SK-N-SH treated with all-trans-retinoic acid at 6 μM for 48 hours (cell line): ENCODE results near the gene FUOM.

Experiments used
- CSDC2 ChIP-seq: fragments of 250-450 bp; sonication (Bioruptor Pico); IDR thresholded peaks from 2 replicates; pipeline ENCODE4 v1.5.0; 2020; ENCODE audit warnings: mild to moderate bottlenecking, moderate library complexity
- ESRRG ChIP-seq: fragments of 250-450 bp; sonication (Bioruptor Pico); IDR thresholded peaks from 2 replicates; pipeline ENCODE4 v1.6.1; 2021; ENCODE audit warnings: mild to moderate bottlenecking
- ISL1 ChIP-seq: fragments of 250-450 bp; sonication (Bioruptor Pico); IDR thresholded peaks from 2 replicates; pipeline ENCODE4 v2.1.2; 2022; ENCODE audit warnings: mild to moderate bottlenecking, moderate library complexity
- OSR1 ChIP-seq: fragments of 250-450 bp; sonication (Bioruptor Pico); IDR thresholded peaks from 2 replicates; pipeline ENCODE4 v1.8.0; 2022; ENCODE audit warnings: moderate library complexity, mild to moderate bottlenecking, inconsistent platforms
- PPARA ChIP-seq: fragments of 250-450 bp; sonication (Bioruptor Pico); IDR thresholded peaks from 2 replicates; pipeline ENCODE4 v1.5.0; 2020; ENCODE audit warnings: mild to moderate bottlenecking, borderline replicate concordance
- RARB ChIP-seq: fragments of 250-450 bp; sonication (Bioruptor Pico); IDR thresholded peaks from 2 replicates; pipeline ENCODE4 v1.8.0; 2021; ENCODE audit warnings: mild to moderate bottlenecking, moderate library complexity
- TCF4 ChIP-seq: fragments of 250-450 bp; sonication (Bioruptor Pico); IDR thresholded peaks from 2 replicates; pipeline ENCODE4 v1.8.0; 2021; ENCODE audit warnings: mild to moderate bottlenecking, moderate library complexity, borderline replicate concordance
- ZFP3 ChIP-seq: fragments of 250-450 bp; sonication (Bioruptor Pico); IDR thresholded peaks from 2 replicates; pipeline ENCODE4 v1.5.0; 2020; ENCODE audit warnings: mild to moderate bottlenecking, moderate library complexity
- ZNF565 ChIP-seq: fragments of 450-650 bp; formaldehyde crosslinking; conservative IDR thresholded peaks from 2 replicates; pipeline ENCODE4 v1.5.0; 2020; ENCODE audit warnings: low read depth, mild to moderate bottlenecking, moderate library complexity
- ZNF70 ChIP-seq: fragments of 450-650 bp; formaldehyde crosslinking; IDR thresholded peaks from 2 replicates; pipeline ENCODE4 v1.5.0; 2020; ENCODE audit warnings: mild to moderate bottlenecking, moderate library complexity
- ZNF8 ChIP-seq: fragments of 450-650 bp; formaldehyde crosslinking; IDR thresholded peaks from 2 replicates; pipeline ENCODE4 v1.5.0; 2020; ENCODE audit warnings: mild to moderate bottlenecking, moderate library complexity
- TF ChIP-seq, protein P1 (sequence below): fragments of 250-450 bp; sonication (Bioruptor Pico); IDR thresholded peaks from 2 replicates; pipeline ENCODE4 v1.8.0; 2020; ENCODE audit warnings: mild to moderate bottlenecking, moderate library complexity, borderline replicate concordance
- TF ChIP-seq, protein P2 (sequence below): fragments of 250-450 bp; sonication (Bioruptor Pico); IDR thresholded peaks from 2 replicates; pipeline ENCODE4 v1.5.0; 2020; ENCODE audit warnings: mild to moderate bottlenecking, moderate library complexity
- TF ChIP-seq, protein P3 (sequence below): fragments of 250-450 bp; sonication (Bioruptor Pico); IDR thresholded peaks from 2 replicates; pipeline ENCODE4 v1.5.1; 2020; ENCODE audit warnings: low read depth, mild to moderate bottlenecking, moderate library complexity

DNA sequence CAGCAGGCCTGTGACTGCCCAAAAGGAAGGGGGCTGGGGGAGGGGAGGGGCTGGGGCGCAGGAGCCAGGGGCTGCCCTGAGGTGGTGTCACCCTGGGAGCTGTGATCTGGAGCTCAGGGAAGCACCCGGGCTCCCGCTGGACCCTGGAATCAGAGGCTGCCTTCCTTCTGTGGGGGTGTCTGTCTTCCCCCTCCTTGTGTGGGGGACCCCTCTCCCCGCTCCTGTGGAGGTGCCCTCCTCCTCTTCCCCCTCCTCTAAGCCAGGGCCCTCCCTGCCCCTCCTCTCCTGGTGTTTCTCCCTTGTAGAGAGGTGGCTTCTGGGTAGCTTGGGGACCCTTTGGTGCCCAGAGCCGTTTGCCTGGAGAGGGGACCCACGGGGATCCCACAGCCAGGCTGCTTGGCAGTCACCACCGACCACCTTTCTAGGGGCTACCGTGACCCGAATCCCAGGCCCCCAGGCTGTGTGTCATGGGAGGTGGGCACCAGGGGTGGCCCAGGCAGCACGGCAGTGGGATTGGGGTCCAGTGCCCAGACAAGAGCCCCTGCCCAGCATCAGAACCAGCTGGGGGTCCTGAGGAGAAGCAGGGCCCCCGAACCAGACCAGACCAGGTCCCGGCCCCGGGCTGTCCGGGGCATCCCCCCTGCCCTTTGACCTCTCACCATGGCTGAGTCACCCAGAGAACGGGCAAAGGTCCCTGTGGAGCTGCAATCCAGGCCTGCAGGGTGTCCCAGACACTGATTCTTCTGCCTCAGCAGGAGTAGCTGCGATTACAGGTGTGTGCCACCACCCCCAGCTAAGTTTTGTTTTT lies 9.9 kb downstream of the FUOM start:
- TF ChIP-seq ISL1 (CRISPR knock-in tag): no peak
- TF ChIP-seq ZNF565 (CRISPR knock-in tag): no peak
- no peak for TF ChIP-seq ZNF8
- TF ChIP-seq RARB (CRISPR knock-in tag): no peak
- TF ChIP-seq ZNF70 (CRISPR knock-in tag): no peak
- no peak for TF ChIP-seq ZFP3
- TF ChIP-seq, protein P1, sequence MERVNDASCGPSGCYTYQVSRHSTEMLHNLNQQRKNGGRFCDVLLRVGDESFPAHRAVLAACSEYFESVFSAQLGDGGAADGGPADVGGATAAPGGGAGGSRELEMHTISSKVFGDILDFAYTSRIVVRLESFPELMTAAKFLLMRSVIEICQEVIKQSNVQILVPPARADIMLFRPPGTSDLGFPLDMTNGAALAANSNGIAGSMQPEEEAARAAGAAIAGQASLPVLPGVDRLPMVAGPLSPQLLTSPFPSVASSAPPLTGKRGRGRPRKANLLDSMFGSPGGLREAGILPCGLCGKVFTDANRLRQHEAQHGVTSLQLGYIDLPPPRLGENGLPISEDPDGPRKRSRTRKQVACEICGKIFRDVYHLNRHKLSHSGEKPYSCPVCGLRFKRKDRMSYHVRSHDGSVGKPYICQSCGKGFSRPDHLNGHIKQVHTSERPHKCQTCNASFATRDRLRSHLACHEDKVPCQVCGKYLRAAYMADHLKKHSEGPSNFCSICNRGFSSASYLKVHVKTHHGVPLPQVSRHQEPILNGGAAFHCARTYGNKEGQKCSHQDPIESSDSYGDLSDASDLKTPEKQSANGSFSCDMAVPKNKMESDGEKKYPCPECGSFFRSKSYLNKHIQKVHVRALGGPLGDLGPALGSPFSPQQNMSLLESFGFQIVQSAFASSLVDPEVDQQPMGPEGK (CRISPR knock-in tag): no peak
- TF ChIP-seq PPARA (CRISPR knock-in tag): no peak
- TF ChIP-seq, protein P2, sequence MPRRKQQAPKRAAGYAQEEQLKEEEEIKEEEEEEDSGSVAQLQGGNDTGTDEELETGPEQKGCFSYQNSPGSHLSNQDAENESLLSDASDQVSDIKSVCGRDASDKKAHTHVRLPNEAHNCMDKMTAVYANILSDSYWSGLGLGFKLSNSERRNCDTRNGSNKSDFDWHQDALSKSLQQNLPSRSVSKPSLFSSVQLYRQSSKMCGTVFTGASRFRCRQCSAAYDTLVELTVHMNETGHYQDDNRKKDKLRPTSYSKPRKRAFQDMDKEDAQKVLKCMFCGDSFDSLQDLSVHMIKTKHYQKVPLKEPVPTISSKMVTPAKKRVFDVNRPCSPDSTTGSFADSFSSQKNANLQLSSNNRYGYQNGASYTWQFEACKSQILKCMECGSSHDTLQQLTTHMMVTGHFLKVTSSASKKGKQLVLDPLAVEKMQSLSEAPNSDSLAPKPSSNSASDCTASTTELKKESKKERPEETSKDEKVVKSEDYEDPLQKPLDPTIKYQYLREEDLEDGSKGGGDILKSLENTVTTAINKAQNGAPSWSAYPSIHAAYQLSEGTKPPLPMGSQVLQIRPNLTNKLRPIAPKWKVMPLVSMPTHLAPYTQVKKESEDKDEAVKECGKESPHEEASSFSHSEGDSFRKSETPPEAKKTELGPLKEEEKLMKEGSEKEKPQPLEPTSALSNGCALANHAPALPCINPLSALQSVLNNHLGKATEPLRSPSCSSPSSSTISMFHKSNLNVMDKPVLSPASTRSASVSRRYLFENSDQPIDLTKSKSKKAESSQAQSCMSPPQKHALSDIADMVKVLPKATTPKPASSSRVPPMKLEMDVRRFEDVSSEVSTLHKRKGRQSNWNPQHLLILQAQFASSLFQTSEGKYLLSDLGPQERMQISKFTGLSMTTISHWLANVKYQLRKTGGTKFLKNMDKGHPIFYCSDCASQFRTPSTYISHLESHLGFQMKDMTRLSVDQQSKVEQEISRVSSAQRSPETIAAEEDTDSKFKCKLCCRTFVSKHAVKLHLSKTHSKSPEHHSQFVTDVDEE (CRISPR knock-in tag): no peak
- TF ChIP-seq, protein P3, sequence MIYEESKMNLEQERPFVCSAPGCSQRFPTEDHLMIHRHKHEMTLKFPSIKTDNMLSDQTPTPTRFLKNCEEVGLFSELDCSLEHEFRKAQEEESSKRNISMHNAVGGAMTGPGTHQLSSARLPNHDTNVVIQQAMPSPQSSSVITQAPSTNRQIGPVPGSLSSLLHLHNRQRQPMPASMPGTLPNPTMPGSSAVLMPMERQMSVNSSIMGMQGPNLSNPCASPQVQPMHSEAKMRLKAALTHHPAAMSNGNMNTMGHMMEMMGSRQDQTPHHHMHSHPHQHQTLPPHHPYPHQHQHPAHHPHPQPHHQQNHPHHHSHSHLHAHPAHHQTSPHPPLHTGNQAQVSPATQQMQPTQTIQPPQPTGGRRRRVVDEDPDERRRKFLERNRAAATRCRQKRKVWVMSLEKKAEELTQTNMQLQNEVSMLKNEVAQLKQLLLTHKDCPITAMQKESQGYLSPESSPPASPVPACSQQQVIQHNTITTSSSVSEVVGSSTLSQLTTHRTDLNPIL: no peak
- TF ChIP-seq OSR1 (CRISPR knock-in tag): no peak
- TF ChIP-seq TCF4 (CRISPR knock-in tag): no peak
- no peak for TF ChIP-seq ESRRG
- TF ChIP-seq CSDC2 (CRISPR knock-in tag): no peak
